HCT116 (cell line): ENCODE results near the gene GPC1.

Experiments
- CEBPB ChIP-seq: IDR thresholded peaks from 2 replicates; pipeline ENCODE4 v1.6.1; 2012; ENCODE audit warnings: low read depth
- CTCF ChIP-seq, 3 experiments: fragments of 200-600 bp in 1 of 3; sonication (generic) in 1 of 3; IDR thresholded peaks in 2 of 3; conservative IDR thresholded peaks in 1 of 3; 2 replicates each; pipeline ENCODE4 v1.5.1; 2012 to 2017; ENCODE audit warnings: low read depth in 2 of 3, low read length in 2 of 3, antibody characterized with exemption in 1 of 3, borderline replicate concordance in 1 of 3, control low read depth in 1 of 3, mild to moderate bottlenecking in 1 of 3, mixed read lengths in 1 of 3, mixed run types in 1 of 3, moderate library complexity in 1 of 3; ENCODE audit not compliant: insufficient read depth in 1 of 3
- EGR1 ChIP-seq: IDR thresholded peaks from 2 replicates; pipeline ENCODE4 v1.6.1; 2012; ENCODE audit warnings: low read depth
- ELF1 ChIP-seq: IDR thresholded peaks from 2 replicates; pipeline ENCODE4 v1.6.1; 2012; ENCODE audit warnings: low read depth, borderline replicate concordance
- EZH2 ChIP-seq: fragments of 200-600 bp; sonication (generic); IDR thresholded peaks from 2 replicates; pipeline ENCODE4 v1.6.1; 2017; ENCODE audit warnings: antibody characterized with exemption, mixed run types
- JUND ChIP-seq: IDR thresholded peaks from 2 replicates; pipeline ENCODE4 v1.6.1; 2012
- MAX ChIP-seq: IDR thresholded peaks from 2 replicates; pipeline ENCODE4 v1.6.1; 2012
- POLR2A ChIP-seq: IDR thresholded peaks from 2 replicates; pipeline ENCODE4 v1.7.0; 2011; ENCODE audit warnings: borderline replicate concordance; ENCODE audit not compliant: insufficient read depth, insufficient read length; ENCODE audit errors: extremely low read depth
- POLR2AphosphoS5 ChIP-seq: IDR thresholded peaks from 2 replicates; pipeline ENCODE4 v1.6.1; 2011; ENCODE audit warnings: mild to moderate bottlenecking, low read depth, low read length, moderate library complexity
- RAD21 ChIP-seq: IDR thresholded peaks from 2 replicates; pipeline ENCODE4 v1.6.1; 2012; ENCODE audit warnings: low read depth, mild to moderate bottlenecking
- REST ChIP-seq: IDR thresholded peaks from 2 replicates; pipeline ENCODE4 v1.6.1; 2012; ENCODE audit warnings: low read depth
- SIN3A ChIP-seq: IDR thresholded peaks from 2 replicates; pipeline ENCODE4 v1.6.1; 2012; ENCODE audit warnings: low read depth

- TF ChIP-seq EZH2 (no peak), REST (no peak), POLR2AphosphoS5 (no peak), CTCF (IDR thresholded peaks at IDR 0.05 in 2 of 3, conservative IDR thresholded peaks at IDR 0.05 in 1 of 3; ENCODE audit: borderline replicate concordance in 1 of 3, insufficient read depth in 1 of 3, low read depth in 2 of 3, low read length in 2 of 3) (no peak), RAD21 (no peak), CEBPB (no peak), EGR1 (no peak), MAX (no peak), POLR2A (no peak), JUND (no peak), SIN3A (no peak), ELF1 (no peak)
Measured at GRCh38 chr2:240397542-240397916, 37.9 kb upstream of the GPC1 start.
